Colon (tissue), 2 donors: ENCODE measurements around the gene MLPH.

Experiments
- FAIRE-seq: peaks from 2 replicates; lab custom pipeline; 2012; peaks lifted over from hg19 to GRCh38; lab: Jason Lieb, UNC
- donor health status: control.
- donor health status: control.

The MLPH gene

GRCh38 chr2:237486819-237487448, at the start of gene MLPH:
TSS of gene MLPH (plus strand) at chr2:237487251. CDS start at chr2:237493427, 6,176 bp downstream.
- FAIRE-seq: no peak

- FAIRE-seq: no peak
These were observed 49.5 kb upstream of the MLPH start for GRCh38 chr2:237437566-237437965.

GRCh38 chr2:237438080-237438940, 48.7 kb upstream of the MLPH start:
- FAIRE-seq: no peak

- FAIRE-seq: no peak
These were observed 46.2 kb upstream of the MLPH start for GRCh38 chr2:237440819-237441281.

- FAIRE-seq: no peak
These were observed 45.3 kb upstream of the MLPH start for GRCh38 chr2:237441605-237442274.

GRCh38 chr2:237444071-237444470, 43.0 kb upstream of the MLPH start:
- no peak for FAIRE-seq

GRCh38 chr2:237445611-237446337, 41.3 kb upstream of the MLPH start:
- no peak for FAIRE-seq

- FAIRE-seq: no peak
These were observed 40.7 kb upstream of the MLPH start for GRCh38 chr2:237446338-237446665.

GRCh38 chr2:237447496-237447895, 39.6 kb upstream of the MLPH start:
- FAIRE-seq: no peak

- no peak for FAIRE-seq
These were observed 38.9 kb upstream of the MLPH start for GRCh38 chr2:237448171-237448570.

GRCh38 chr2:237448626-237449025, 38.4 kb upstream of the MLPH start:
- no peak for FAIRE-seq

- no peak for FAIRE-seq
These were observed 37.7 kb upstream of the MLPH start for GRCh38 chr2:237449193-237449881.

- no peak for FAIRE-seq
These were observed 36.9 kb upstream of the MLPH start for GRCh38 chr2:237450108-237450507.

- no peak for FAIRE-seq
These were observed 36.5 kb upstream of the MLPH start for GRCh38 chr2:237450583-237450982.

GRCh38 chr2:237451643-237452469, 35.2 kb upstream of the MLPH start:
- FAIRE-seq: no peak

GRCh38 chr2:237452861-237453260, 34.2 kb upstream of the MLPH start:
- no peak for FAIRE-seq

- FAIRE-seq: no peak
These were observed 33.4 kb upstream of the MLPH start for GRCh38 chr2:237453671-237454070.

- FAIRE-seq: no peak
These were observed 31.3 kb upstream of the MLPH start for GRCh38 chr2:237455764-237456163.

GRCh38 chr2:237456200-237456843, 30.7 kb upstream of the MLPH start:
- FAIRE-seq: no peak

GRCh38 chr2:237457388-237457941, 29.6 kb upstream of the MLPH start:
- no peak for FAIRE-seq
